DND-41 (cell line): ENCODE data around the gene PEAK1.

ENCODE experiments used
- ATAC-seq: fragments of 200-7000 bp; cut with Tn5 transposase; 3 replicates; pipeline ENCODE4 v1.9.1; 2021; ENCODE audit warnings: low read depth; ENCODE audit not compliant: insufficient read depth
- DNase-seq: peaks from one replicate; pipeline ENCODE4 v3.0.0-alpha.2; 2020
- H2AFZ ChIP-seq: 2 replicates; pipeline ENCODE4 v1.6.0; 2012; ENCODE audit warnings: low read depth, low read length
- H3K27ac ChIP-seq: 2 replicates; pipeline ENCODE4 v1.5.1; 2012; ENCODE audit warnings: low read length, inconsistent platforms
- H3K27me3 ChIP-seq: fragments of 200-600 bp; sonication (generic); 2 replicates; pipeline ENCODE4 v1.6.0; 2012; ENCODE audit warnings: low read length, mild to moderate bottlenecking, inconsistent platforms; ENCODE audit not compliant: insufficient read depth, poor library complexity
- H3K36me3 ChIP-seq: 2 replicates; pipeline ENCODE4 v1.5.1; 2012; ENCODE audit warnings: low read length, inconsistent platforms; ENCODE audit not compliant: insufficient read depth
- H3K4me1 ChIP-seq: 2 replicates; pipeline ENCODE4 v1.5.1; 2012; ENCODE audit warnings: mild to moderate bottlenecking, low read length; ENCODE audit not compliant: insufficient read depth
- H3K4me2 ChIP-seq: 2 replicates; pipeline ENCODE4 v1.6.0; 2012; ENCODE audit warnings: mild to moderate bottlenecking, moderate library complexity, low read length, inconsistent platforms; ENCODE audit not compliant: insufficient read depth
- H3K4me3 ChIP-seq, 2 experiments: fragments of 200-600 bp in 1 of 2; shearing (Covaris generic) in 1 of 2; 2 replicates each; pipeline ENCODE4 v1.5.1; 2012 to 2016; ENCODE audit warnings: inconsistent platforms in 2 of 2, low read length in 2 of 2, mild to moderate bottlenecking in 2 of 2, low read depth in 1 of 2, moderate library complexity in 1 of 2
- H3K79me2 ChIP-seq: 2 replicates; pipeline ENCODE4 v1.6.0; 2012; ENCODE audit warnings: low read length, inconsistent platforms; ENCODE audit not compliant: insufficient read depth
- H3K9ac ChIP-seq: 2 replicates; pipeline ENCODE4 v1.6.0; 2012; ENCODE audit warnings: low read depth, mild to moderate bottlenecking, inconsistent platforms, low read length, moderate library complexity
- H3K9me3 ChIP-seq: 2 replicates; pipeline ENCODE4 v1.5.1; 2012; ENCODE audit warnings: low read length, moderate library complexity, mild to moderate bottlenecking, inconsistent platforms; ENCODE audit not compliant: insufficient read depth, severe bottlenecking
- H4K20me1 ChIP-seq: 2 replicates; pipeline ENCODE4 v1.6.0; 2012; ENCODE audit warnings: low read length; ENCODE audit not compliant: insufficient read depth
- EZH2 ChIP-seq: IDR thresholded peaks from 3 replicates; pipeline ENCODE4 v1.6.1; 2012; ENCODE audit warnings: borderline replicate concordance, low read depth, mild to moderate bottlenecking, moderate library complexity, low read length, inconsistent platforms; ENCODE audit not compliant: severe bottlenecking
- TF ChIP-seq, protein P1 (sequence below): IDR thresholded peaks from 2 replicates; pipeline ENCODE4 v1.5.1; 2012; ENCODE audit warnings: borderline replicate concordance, low read length, moderate library complexity, mild to moderate bottlenecking; ENCODE audit not compliant: poor library complexity, severe bottlenecking; ENCODE audit errors: extremely low read depth

PEAK1 gene

DNA sequence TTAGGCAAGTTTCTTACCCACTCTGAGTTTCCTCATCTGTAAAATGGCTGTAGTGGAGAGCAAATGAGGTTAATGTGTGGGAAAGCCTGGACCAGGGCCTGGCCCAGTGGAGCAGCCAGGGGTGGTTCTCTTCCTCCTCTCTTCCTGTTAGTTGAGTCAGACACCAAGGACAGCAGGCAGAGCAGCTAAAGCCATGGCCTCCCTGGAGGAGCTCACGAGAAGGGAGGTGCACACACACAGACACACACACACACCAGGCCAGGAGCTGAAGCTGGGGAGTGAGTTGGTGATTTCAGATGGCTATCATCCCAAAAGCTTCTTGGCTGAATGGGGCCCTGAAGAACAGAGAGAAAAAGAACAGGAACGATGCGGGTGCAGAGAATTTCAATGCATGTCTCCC, 315.7 kb downstream of the PEAK1 start:
- no peaks in the 10 kb centered on the region for H3K27me3 ChIP-seq
- no peak for ATAC-seq
- DNase-seq: no peak
- no peak overlapping the region for H3K4me2 ChIP-seq
- no peak overlapping the region for H3K4me3 ChIP-seq
- no peaks in the 10 kb centered on the region for H3K36me3 ChIP-seq
- no peak overlapping the region for H3K9ac ChIP-seq
- no peaks in the 10 kb centered on the region for H3K9me3 ChIP-seq
- H3K27ac ChIP-seq: no peak overlapping the region
- no peaks in the 10 kb centered on the region for H3K79me2 ChIP-seq
- no peak for TF ChIP-seq EZH2
- TF ChIP-seq, protein P1, sequence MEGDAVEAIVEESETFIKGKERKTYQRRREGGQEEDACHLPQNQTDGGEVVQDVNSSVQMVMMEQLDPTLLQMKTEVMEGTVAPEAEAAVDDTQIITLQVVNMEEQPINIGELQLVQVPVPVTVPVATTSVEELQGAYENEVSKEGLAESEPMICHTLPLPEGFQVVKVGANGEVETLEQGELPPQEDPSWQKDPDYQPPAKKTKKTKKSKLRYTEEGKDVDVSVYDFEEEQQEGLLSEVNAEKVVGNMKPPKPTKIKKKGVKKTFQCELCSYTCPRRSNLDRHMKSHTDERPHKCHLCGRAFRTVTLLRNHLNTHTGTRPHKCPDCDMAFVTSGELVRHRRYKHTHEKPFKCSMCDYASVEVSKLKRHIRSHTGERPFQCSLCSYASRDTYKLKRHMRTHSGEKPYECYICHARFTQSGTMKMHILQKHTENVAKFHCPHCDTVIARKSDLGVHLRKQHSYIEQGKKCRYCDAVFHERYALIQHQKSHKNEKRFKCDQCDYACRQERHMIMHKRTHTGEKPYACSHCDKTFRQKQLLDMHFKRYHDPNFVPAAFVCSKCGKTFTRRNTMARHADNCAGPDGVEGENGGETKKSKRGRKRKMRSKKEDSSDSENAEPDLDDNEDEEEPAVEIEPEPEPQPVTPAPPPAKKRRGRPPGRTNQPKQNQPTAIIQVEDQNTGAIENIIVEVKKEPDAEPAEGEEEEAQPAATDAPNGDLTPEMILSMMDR: no peak
- H4K20me1 ChIP-seq: no peaks in the 10 kb centered on the region
- no peak overlapping the region for H2AFZ ChIP-seq
- H3K4me1 ChIP-seq: no peaks in the 10 kb centered on the region

DNA sequence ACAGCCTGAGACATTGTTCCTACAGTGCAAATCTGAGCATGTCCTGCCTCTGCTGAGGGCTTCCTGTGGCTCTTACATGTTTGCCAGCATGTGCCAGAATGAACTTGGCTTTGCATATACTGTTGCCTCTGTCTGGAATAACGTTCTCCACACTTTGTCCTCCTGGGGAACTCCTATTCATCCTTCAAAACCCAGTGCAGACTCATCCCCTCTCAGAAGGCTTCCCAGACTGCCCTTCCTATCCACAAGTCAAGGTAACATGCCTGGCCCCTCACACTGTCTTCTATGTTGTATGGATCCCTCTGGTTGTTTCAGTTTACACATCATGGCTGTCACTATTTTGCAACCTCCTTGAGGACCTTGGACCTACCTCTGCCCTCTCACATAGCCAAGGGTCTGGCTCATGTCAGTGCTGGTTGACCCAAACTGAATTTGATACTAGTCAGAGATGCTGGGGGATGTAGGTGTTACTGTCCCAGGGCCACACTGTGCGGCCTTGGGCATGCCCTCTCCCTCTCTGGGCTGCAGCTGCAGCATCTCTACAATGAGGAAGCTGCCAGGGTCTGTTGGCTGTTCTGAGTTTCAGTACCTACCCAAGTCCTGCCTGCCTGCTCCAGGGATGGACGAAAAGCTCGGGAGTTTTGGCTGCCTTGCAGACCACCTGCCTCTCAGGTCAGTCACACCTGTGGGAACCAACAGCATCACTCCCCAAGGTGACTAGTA, 320.0 kb downstream of the PEAK1 start:
- Histone ChIP-seq H3K4me3 (no peak overlapping the region), H2AFZ (no peak overlapping the region), H3K4me2 (no peak overlapping the region), H3K4me1 (no peaks in the 10 kb centered on the region), H3K79me2 (no peaks in the 10 kb centered on the region), H4K20me1 (no peaks in the 10 kb centered on the region), H3K27me3 (no peaks in the 10 kb centered on the region), H3K9ac (no peak overlapping the region), H3K27ac (no peak overlapping the region), H3K9me3 (no peaks in the 10 kb centered on the region), H3K36me3 (no peaks in the 10 kb centered on the region)
- ATAC-seq (no peak), DNase-seq (no peak)
- TF ChIP-seq, protein P1: no peak
- TF ChIP-seq EZH2: no peak

DNA sequence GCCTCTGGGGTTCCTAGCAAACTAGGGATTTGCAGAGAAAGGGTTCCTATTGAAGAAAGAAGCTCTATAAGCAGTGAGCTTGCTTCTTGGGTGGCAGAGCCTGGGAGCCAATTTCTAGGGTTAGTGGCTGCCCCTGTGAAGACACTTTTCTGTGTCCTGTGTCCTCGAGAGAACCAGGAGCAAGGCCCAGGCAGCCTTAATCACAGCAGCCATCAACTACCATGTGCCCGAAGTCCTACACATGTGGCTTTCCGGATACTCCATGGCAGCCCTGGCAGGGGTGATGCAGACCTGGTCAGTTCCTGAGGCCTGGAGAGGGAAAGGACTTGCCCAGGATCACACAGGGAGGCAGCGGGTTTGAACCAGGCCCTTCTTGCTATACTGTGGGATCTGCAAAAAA, 321.3 kb downstream of the PEAK1 start:
- Histone ChIP-seq H3K4me3 (no peak overlapping the region), H3K4me1 (no peaks in the 10 kb centered on the region), H3K4me2 (no peak overlapping the region), H3K9ac (no peak overlapping the region), H3K27me3 (no peaks in the 10 kb centered on the region), H3K36me3 (no peaks in the 10 kb centered on the region), H3K79me2 (no peaks in the 10 kb centered on the region), H2AFZ (no peak overlapping the region), H3K9me3 (no peaks in the 10 kb centered on the region), H4K20me1 (no peaks in the 10 kb centered on the region), H3K27ac (no peak overlapping the region)
- TF ChIP-seq, protein P1: no peak
- no peak for TF ChIP-seq EZH2
- ATAC-seq: no peak
- DNase-seq: no peak

DNA sequence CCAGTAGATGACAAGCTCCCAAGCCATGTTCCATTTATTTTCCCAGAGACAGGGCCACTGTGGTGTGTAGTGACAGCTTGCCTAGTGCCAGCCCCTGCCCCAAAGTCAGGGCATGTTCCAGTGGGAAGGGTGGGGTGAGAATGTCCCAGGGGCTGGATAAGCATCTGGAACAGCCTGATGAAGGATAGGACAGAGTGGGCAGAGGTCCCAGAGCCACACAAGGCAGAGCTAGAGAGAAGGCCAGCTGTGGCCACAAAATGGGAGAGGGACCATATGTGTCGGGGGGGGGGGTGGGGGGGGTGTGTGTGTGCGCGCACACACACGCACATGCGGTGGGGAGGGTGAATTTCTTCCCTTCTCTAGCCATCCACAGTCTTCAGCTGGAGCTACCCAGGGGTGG, 322.0 kb downstream of the PEAK1 start:
- no peaks in the 10 kb centered on the region for H3K79me2 ChIP-seq
- no peak for ATAC-seq

More for the DNA sequence above, 322.0 kb downstream of the PEAK1 start:
- no peak overlapping the region for H3K4me2 ChIP-seq
- H3K36me3 ChIP-seq: no peaks in the 10 kb centered on the region
- no peak overlapping the region for H2AFZ ChIP-seq
- TF ChIP-seq, protein P1: no peak
- no peak for TF ChIP-seq EZH2
- no peak overlapping the region for H3K27ac ChIP-seq
- H3K9ac ChIP-seq: no peak overlapping the region
- H4K20me1 ChIP-seq: no peaks in the 10 kb centered on the region
- H3K9me3 ChIP-seq: no peaks in the 10 kb centered on the region
- no peaks in the 10 kb centered on the region for H3K27me3 ChIP-seq
- H3K4me1 ChIP-seq: no peaks in the 10 kb centered on the region
- no peak overlapping the region for H3K4me3 ChIP-seq
- no peak for DNase-seq
